IgD-negative memory B cell (primary cell): ENCODE results near the gene APOO. TPM values are rescaled to one million over a fixed set of nuclear protein-coding genes. Genes with fewer than 3 reads are reported as not detected.
A peak's percentile ranks its signal among the peaks of the same experiment; 100 is the strongest.

Source experiments
- H3K27ac Mint-ChIP-seq, 3 donors: one replicate each; pipeline ENCODE4 v1.8.0; 2020 to 2022; ENCODE audit warnings: mild to moderate bottlenecking in 3 of 3, mixed read lengths in 3 of 3, moderate library complexity in 1 of 3
- H3K27me3 Mint-ChIP-seq: one replicate; pipeline ENCODE4 v1.8.0; 2021; ENCODE audit warnings: mixed read lengths
- H3K36me3 Mint-ChIP-seq: one replicate; pipeline ENCODE4 v1.8.0; 2020; ENCODE audit warnings: mild to moderate bottlenecking, mixed read lengths
- H3K4me1 Mint-ChIP-seq, 3 donors: one replicate each; pipeline ENCODE4 v1.8.0; 2020 to 2022; ENCODE audit warnings: mixed read lengths in 3 of 3, mild to moderate bottlenecking in 1 of 3
- H3K4me3 Mint-ChIP-seq, 4 donors: one replicate each; pipeline ENCODE4 v1.8.0; 2020 to 2022; ENCODE audit warnings: mild to moderate bottlenecking in 4 of 4, mixed read lengths in 4 of 4, moderate library complexity in 3 of 4
- H3K9me3 Mint-ChIP-seq, 3 donors: one replicate each; pipeline ENCODE4 v1.8.0; 2020 to 2021; ENCODE audit warnings: mixed read lengths in 3 of 3, mild to moderate bottlenecking in 1 of 3
- polyA plus RNA-seq: library from polyadenylated mRNA; unstranded; fragments of 300-500 nt; fragmentation: Illumina TruSeq; gene quantifications from one replicate; pipeline ENCODE4 v1.2.3, GENCODE V29; 2021

The APOO gene
- polyA plus RNA-seq, 1 donor from 2014 or later: 18.1 TPM

DNA sequence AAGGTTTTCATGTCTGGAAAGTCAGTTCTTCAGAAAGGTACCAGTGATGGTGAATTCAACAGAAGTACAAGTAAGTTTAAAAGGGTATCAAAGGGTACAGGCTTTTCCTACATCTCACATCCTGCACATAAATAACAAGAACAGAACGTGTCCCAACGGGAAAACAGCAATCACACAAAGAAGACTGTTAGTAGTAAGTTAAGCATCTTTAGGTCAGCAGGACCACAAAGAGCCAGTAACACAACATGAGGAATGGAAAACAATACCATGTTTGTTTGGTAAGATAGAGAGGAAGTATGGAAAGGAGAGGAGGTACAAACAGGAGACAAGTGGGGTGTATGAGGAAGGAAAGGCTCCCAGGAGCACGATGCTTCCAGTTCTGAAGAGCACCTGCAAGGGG, 81.5 kb downstream of the APOO start:
- Mint-ChIP-seq H3K36me3 (peaks cover 4% of the 10 kb centered on the region), H3K4me3 (no peak overlapping the region), H3K9me3 (no peaks in the 10 kb centered on the region), H3K27me3 (peaks cover 5% of the 10 kb centered on the region), H3K27ac (no peak overlapping the region), H3K4me1 (peaks cover 0 to 5% (median 0%) of the 10 kb centered on the region in 3 donors)

DNA sequence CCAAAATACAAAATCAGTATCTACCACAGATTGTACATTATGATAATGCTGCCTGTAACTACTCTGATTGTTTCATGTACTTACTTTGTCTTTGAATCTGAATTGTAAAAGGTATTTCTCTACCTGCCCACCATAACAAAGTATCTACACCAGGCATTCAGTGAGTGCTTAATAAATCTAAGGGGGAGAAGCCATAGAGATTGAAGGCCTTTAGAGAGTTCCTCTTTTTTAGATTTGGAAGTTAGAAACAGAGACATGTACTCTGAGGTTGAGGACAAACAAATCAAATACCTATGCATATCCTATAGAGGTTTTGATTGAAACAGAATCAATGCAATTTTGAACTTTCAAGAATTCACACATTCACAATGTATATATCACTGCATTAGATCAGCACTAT, 82.1 kb downstream of the APOO start:
- Mint-ChIP-seq H3K4me1 (peaks cover 0 to 5% (median 0%) of the 10 kb centered on the region in 3 donors), H3K27ac (no peak overlapping the region), H3K36me3 (peaks cover 4% of the 10 kb centered on the region), H3K27me3 (peaks cover 5% of the 10 kb centered on the region), H3K4me3 (no peak overlapping the region), H3K9me3 (no peaks in the 10 kb centered on the region)

DNA sequence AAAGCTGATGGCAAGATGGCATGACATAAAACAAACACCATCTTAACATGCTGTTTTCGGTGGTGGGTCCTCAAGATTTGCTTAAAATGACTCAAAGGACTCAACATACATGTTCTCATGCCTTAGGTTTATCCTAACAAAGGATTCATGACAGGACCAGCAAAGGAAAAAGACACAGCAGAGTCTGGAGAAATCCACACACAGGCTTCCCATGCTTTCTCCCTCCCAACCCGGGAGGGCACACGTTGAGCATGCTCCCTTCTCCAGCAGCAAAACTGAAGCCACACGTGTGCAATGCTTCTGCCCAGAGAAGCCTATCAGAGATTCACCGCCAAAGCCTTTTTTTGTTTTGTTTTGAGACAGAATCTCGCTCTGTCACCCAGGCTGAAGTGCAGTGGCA, 84.9 kb downstream of the APOO start:
- Mint-ChIP-seq H3K27me3 (peaks cover 5% of the 10 kb centered on the region), H3K4me3 (no peak overlapping the region), H3K27ac (no peak overlapping the region), H3K9me3 (no peaks in the 10 kb centered on the region), H3K36me3 (peaks cover 4% of the 10 kb centered on the region), H3K4me1 (peaks cover 0 to 6% (median 4%) of the 10 kb centered on the region in 3 donors)

DNA sequence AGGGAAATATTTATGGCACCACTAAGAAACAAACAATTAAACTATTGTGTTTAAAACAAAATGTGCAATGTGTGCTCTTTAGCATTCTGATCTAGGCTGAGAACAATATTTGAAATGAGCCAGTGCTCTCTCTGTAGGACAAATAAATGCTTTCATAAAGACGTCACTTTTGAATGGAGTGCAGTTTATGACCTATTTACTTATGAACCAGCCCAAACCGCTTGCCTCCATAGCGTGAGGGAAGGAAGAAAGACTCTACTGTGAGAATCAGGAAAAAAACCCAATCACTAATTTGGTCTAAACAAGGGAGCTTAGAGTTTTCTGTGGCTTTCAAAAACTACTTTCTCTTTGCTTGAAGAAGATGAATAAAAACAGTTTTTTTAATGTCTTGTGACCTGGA, 85.3 kb downstream of the APOO start:
- H3K4me3 Mint-ChIP-seq: no peak overlapping the region
- peaks cover under 1 to 8% (median 4%) of the 10 kb centered on the region in 3 donors for H3K4me1 Mint-ChIP-seq
- peaks cover 5% of the 10 kb centered on the region for H3K27me3 Mint-ChIP-seq
- no peaks in the 10 kb centered on the region for H3K9me3 Mint-ChIP-seq
- no peak overlapping the region for H3K27ac Mint-ChIP-seq
- H3K36me3 Mint-ChIP-seq: peaks cover 4% of the 10 kb centered on the region

DNA sequence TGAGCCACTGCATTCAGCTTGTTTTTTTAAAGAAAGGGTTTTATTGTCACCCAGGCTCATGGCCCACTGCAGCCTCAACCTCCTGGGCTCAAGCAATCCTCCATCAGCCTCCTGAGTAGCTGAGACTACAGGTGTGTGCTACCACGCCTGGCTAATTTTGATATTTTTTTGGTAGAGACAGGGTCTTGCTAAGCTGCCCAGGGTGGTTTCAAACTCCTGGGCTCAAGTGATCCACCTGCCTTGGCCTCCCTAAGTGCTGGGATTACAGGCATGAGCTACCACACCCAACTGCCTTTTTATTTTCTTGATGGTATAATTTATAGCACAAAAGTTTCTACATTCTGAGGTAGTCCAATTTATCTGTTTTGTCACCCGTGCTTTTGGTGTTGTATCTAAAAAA, 85.9 kb downstream of the APOO start:
- Mint-ChIP-seq H3K9me3 (no peaks in the 10 kb centered on the region), H3K36me3 (peaks cover 4% of the 10 kb centered on the region), H3K4me3 (no peak overlapping the region), H3K4me1 (peaks cover 4 to 13% (median 6%) of the 10 kb centered on the region in 3 donors), H3K27me3 (peaks cover 5% of the 10 kb centered on the region), H3K27ac (no peak overlapping the region)

DNA sequence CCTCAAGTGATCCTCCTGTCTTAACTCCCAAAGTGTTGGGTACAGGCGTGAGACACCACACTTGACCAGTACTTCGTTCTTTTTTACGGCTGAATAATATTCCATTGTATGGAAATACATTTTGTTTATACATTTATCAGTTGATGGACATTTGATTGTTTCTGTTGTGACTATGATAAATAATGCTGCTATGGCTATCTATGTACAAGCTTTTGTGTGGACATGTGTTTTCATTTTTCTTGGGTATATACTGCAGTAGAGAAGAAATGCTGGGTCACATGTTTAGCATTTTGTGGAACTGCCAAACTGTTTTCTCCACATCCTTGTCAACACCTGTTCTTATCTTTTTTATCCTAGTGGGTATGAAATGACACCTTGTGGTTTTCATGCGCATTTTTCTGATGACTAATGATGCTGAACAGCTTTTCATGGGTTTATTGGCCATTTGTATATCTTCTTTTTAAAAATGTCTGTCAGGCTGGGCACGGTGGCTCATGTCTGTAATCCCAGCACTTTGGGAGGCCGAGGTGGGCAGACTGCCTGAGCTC, 87.4 kb downstream of the APOO start:
- H3K4me1 Mint-ChIP-seq: peaks cover 4 to 8% (median 7%) of the 10 kb centered on the region in 3 donors
- H3K27me3 Mint-ChIP-seq: peaks cover 5% of the 10 kb centered on the region
- no peak overlapping the region for H3K27ac Mint-ChIP-seq
- no peaks in the 10 kb centered on the region for H3K9me3 Mint-ChIP-seq
- H3K4me3 Mint-ChIP-seq: no peak overlapping the region
- no peaks in the 10 kb centered on the region for H3K36me3 Mint-ChIP-seq

DNA sequence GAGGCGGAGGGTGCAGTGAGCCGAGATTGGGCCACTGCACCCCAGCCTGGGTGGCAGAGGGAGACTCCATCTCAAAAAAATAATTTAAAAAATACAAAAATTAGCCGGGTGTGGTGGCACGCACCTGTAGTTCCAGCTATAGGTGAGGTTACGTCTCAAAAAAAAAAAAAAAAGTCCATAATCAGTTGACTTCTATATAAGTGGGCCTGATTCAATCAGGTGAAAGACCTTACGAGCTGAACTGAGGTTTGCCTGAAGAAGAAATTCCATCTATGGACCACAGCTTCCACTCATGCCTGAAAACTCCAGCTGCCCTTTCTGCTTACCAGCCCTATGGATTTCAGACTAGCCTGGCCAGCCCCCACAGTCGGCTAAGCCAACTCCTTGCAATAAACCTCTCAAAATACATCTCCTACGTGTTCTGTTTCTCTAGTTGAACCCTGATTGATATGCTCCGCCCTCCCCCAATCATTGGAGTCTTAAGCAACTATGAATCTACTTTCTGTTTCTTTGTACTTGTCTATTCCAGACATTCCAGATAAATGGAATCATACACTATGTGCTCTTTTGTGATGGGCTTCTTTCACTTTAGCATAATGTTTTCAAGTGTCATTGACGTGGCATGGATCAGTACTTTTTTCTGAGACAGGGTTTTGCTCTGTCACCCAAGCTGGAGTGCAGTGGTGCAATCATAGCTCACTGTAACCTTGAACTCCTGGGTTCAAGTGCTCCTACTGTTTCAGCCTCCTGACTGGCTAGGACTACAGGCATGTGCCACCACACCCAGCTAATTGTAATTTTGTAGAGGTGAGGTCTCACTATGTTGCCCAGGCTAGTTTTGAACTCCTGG, 88.1 kb downstream of the APOO start:
- Mint-ChIP-seq H3K27me3 (peaks cover 5% of the 10 kb centered on the region), H3K27ac (no peak overlapping the region), H3K9me3 (no peaks in the 10 kb centered on the region), H3K4me1 (peaks cover 4 to 8% (median 7%) of the 10 kb centered on the region in 3 donors), H3K36me3 (no peaks in the 10 kb centered on the region), H3K4me3 (no peak overlapping the region)

DNA sequence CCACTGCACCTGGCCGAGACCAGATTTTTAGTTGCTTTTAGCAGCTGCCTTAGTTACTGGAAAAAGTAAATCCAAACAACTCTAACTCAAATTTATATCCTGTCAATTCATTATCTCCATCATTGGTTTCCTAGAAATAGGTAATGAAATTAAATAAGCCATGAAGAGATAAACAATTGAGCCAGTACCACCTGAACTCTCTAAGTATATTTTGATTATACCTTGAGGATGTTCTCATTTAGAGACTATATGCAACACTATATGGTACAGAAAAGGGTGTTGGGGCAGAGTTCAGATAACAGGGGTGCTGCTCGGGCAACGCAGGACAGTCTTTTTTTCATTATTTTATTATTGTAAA, 89.8 kb downstream of the APOO start:
- no peaks in the 10 kb centered on the region for H3K36me3 Mint-ChIP-seq
- peaks cover 0 to 2% (median 0%) of the 10 kb centered on the region in 3 donors for H3K9me3 Mint-ChIP-seq
- no peak overlapping the region for H3K27ac Mint-ChIP-seq
- peaks cover 4 to 9% (median 7%) of the 10 kb centered on the region in 3 donors for H3K4me1 Mint-ChIP-seq
- H3K27me3 Mint-ChIP-seq: peaks cover 5% of the 10 kb centered on the region
- H3K4me3 Mint-ChIP-seq: no peak overlapping the region

DNA sequence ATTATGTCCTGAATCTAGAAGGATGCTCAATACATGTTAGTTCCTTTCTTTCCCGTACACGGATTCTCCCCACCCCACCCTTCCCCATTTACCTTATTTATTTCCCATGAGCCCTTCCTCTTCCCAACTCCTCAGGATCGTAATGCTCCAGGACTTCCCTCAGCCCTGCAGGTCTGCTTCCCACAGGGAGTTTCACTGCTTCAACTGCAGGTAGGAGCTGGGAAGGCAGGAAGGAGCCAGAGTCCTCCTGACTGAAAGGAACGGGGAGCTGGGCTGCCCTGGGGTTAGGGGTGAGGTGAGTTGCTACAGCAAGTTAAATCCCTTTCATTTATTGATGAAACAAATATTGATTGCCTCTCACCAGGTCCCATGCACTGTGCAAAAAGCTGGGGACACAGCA, 91.6 kb downstream of the APOO start:
- H3K4me1 Mint-ChIP-seq: peaks cover 8 to 15% (median 11%) of the 10 kb centered on the region in 3 donors
- peaks cover 0 to 4% (median 0%) of the 10 kb centered on the region in 3 donors for H3K9me3 Mint-ChIP-seq
- no peak overlapping the region for H3K27ac Mint-ChIP-seq
- H3K36me3 Mint-ChIP-seq: no peaks in the 10 kb centered on the region
- no peaks in the 10 kb centered on the region for H3K27me3 Mint-ChIP-seq
- H3K4me3 Mint-ChIP-seq: no peak overlapping the region

DNA sequence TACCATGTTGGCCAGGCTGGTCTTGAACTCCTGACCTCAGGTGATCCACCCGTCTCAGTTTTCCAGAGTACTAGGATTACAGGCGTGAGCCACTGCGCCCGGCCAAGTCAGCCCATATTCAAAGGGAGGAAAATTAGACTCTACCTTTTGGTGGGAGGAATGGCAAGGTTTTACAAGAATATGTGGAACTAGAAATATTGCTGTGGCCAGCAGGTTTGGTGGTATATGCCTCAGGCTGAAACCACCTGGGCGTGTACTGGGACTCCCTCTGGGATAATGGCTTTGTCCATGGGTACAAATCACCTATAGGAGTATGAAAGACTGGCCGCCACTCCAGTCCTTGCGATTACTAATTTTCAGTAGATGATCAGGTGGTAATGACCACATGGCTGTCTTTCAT, 92.4 kb downstream of the APOO start:
- H3K4me1 Mint-ChIP-seq: peaks cover 13 to 15% (median 14%) of the 10 kb centered on the region in 3 donors

DNA sequence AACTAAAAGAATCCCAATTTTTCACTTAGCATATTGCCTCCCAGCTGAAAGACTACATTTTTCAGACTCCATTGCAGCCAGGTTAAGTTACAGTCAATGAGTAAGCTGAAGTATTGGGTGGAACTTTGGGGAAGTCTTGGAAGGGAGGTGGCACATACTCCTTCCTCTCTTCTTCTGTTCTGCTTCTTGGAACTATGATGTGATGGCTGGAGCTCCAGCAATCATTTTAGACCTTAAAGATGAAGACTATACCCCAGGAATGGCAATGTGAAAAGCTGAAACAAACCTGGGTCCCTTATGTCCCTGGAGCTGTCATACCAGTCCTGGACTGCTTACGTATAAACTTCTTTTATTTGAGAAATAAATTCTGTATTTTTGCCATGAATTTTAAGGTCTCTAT, 93.9 kb downstream of the APOO start:
- Mint-ChIP-seq H3K36me3 (no peaks in the 10 kb centered on the region), H3K4me1 (peaks cover 10 to 15% (median 13%) of the 10 kb centered on the region in 3 donors), H3K9me3 (peaks cover 0 to 4% (median 0%) of the 10 kb centered on the region in 3 donors), H3K27me3 (no peaks in the 10 kb centered on the region), H3K4me3 (no peak overlapping the region), H3K27ac (no peak overlapping the region)

More for the DNA sequence above, 92.4 kb downstream of the APOO start:
- Mint-ChIP-seq H3K27ac (no peak overlapping the region), H3K9me3 (peaks cover 0 to 4% (median 0%) of the 10 kb centered on the region in 3 donors), H3K36me3 (no peaks in the 10 kb centered on the region), H3K27me3 (no peaks in the 10 kb centered on the region), H3K4me3 (no peak overlapping the region)

DNA sequence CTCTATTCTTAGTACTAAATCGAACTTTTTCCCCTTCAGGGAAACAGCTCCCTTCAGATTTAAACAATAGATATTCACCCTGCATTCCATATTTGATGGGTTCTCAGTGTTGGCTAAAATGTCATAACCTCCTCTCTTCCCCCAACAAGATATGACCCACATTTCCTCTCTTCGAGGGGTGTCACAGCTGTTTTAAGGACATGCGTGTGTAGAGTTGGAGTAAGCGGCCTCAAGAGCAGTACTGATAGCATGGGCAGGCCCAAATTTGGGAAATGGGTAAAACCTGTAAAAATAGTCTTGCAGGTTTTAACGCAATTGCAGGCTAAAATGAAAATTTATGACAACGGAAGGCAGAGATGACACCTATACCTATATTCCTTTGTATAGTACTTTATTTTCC, 96.1 kb downstream of the APOO start:
- H3K4me1 Mint-ChIP-seq: peaks cover 10 to 16% (median 10%) of the 10 kb centered on the region in 3 donors
- H3K9me3 Mint-ChIP-seq: peaks cover 0 to 4% (median 0%) of the 10 kb centered on the region in 3 donors
- H3K4me3 Mint-ChIP-seq: peak overlapping the region in 2 of 4 donors; percentile 50 to 59
- no peaks in the 10 kb centered on the region for H3K36me3 Mint-ChIP-seq
- no peak overlapping the region for H3K27ac Mint-ChIP-seq
- no peaks in the 10 kb centered on the region for H3K27me3 Mint-ChIP-seq

DNA sequence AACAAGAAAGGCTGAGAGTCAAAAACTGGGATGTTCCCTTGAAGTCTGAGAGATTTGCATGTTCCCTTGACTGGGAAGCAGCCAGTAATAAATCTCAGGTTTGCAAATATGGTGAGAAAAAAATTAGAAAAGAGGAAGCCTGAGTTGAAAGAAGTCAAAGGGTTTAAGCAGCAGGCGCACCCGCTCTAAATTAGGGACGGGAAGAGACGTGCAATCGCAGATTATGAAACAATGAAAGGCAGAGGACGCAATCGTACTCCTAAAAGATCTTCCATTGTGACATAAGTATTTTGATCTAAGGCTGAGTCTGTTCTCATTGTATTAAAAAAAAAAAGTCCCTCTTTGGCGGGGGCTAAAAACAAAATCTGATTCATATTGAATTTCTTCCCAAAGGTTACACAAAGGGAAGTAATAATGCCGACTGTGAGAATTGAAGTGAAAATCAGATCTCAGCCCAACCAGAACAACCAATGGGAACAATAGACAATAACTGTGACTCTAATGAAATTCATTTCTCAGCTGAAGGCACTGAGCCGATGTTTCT, 96.6 kb downstream of the APOO start:
- H3K4me1 Mint-ChIP-seq: peaks cover 10 to 16% (median 10%) of the 10 kb centered on the region in 3 donors
- H3K27ac Mint-ChIP-seq: no peak overlapping the region
- peak overlapping the region in 3 of 4 donors; percentile 14 to 51 (median 50) for H3K4me3 Mint-ChIP-seq
- peaks cover 0 to 4% (median 0%) of the 10 kb centered on the region in 3 donors for H3K9me3 Mint-ChIP-seq
- no peaks in the 10 kb centered on the region for H3K27me3 Mint-ChIP-seq
- H3K36me3 Mint-ChIP-seq: no peaks in the 10 kb centered on the region

DNA sequence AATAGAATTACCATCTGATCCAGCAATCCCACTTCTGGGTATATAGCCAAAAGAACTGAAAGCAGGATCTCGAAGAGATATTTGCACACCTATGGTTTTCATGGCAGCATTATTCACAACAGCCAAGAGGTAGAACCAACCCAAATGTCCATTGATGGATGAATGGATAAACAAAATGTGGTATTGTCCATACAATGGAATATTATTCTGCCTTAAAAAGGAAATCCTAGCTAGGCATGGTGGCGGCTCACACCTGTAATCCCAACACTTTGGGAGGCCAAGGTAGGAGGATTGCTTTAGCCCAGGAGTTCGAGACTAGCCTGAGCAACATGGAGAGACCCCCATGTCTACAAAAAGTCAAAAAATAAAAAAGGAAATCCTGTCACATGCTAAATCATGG, 97.5 kb downstream of the APOO start:
- Mint-ChIP-seq H3K27me3 (no peaks in the 10 kb centered on the region), H3K36me3 (no peaks in the 10 kb centered on the region), H3K4me3 (no peak overlapping the region), H3K4me1 (peaks cover 10 to 16% (median 10%) of the 10 kb centered on the region in 3 donors), H3K27ac (no peak overlapping the region), H3K9me3 (peaks cover 0 to 4% (median 0%) of the 10 kb centered on the region in 3 donors)

DNA sequence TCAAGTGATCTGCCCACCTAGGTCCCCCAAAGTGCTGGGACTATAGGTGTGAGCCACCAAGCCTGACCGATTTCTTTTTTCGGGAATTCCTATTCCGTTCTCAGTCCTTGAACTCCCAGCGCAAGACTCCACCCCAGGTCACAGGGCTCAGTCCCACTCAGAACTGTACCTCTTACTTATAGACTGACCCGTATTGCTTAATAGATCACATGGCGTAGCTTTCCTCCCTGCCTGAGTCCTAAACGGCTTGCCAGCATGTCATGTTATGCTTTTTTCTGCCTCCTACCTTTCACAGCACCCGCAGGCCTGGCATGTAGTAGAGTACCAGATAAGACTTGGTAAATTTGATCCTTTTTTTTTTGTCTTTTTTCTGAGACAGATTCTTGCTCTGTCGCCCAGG, 102.3 kb downstream of the APOO start:
- no peak overlapping the region for H3K27ac Mint-ChIP-seq
- H3K27me3 Mint-ChIP-seq: no peaks in the 10 kb centered on the region
- no peak overlapping the region for H3K4me3 Mint-ChIP-seq
- peaks cover 6 to 10% (median 7%) of the 10 kb centered on the region in 3 donors for H3K4me1 Mint-ChIP-seq
- H3K9me3 Mint-ChIP-seq: no peaks in the 10 kb centered on the region
- H3K36me3 Mint-ChIP-seq: no peaks in the 10 kb centered on the region
